Breast epithelium (tissue), 4 donors: ENCODE results near the gene SLC6A3. TPM values are rescaled to one million over a fixed set of nuclear protein-coding genes. Genes with fewer than 3 reads are reported as not detected.
A peak's percentile ranks its signal among the peaks of the same experiment; 100 is the strongest.

Experiments
- DNase-seq, 2 donors: peaks; one replicate each; pipeline ENCODE4 v3.0.0-alpha.2; 2019; ENCODE audit warnings: low spot score in 2 of 2
- H3K27ac ChIP-seq, 2 donors: fragments of 200-600 bp; sonication (generic) in 1 of 2; one replicate each; pipeline ENCODE4 v1.5.1; 2016 to 2019; ENCODE audit warnings: mild to moderate bottlenecking in 1 of 2
- H3K27me3 ChIP-seq, 2 donors: fragments of 200-600 bp; sonication (generic) in 1 of 2; one replicate each; pipeline versions ENCODE4 v1.5.1 to v1.6.0; 2017 to 2019; ENCODE audit warnings: control low read depth in 1 of 2, mild to moderate bottlenecking in 1 of 2
- H3K36me3 ChIP-seq: fragments of 200-600 bp; one replicate; pipeline ENCODE4 v1.5.1; 2019
- H3K4me1 ChIP-seq, 2 donors: fragments of 200-600 bp; sonication (generic); one replicate each; pipeline ENCODE4 v1.5.1; 2016 to 2019; ENCODE audit warnings: control low read depth in 1 of 2
- H3K4me3 ChIP-seq, 3 donors: fragments of 200-600 bp; sonication (generic); 1 replicate in 2 of 3; 2 replicates in 1 of 3; pipeline ENCODE4 v1.5.1; 2016 to 2019; ENCODE audit warnings: mild to moderate bottlenecking in 3 of 3, moderate library complexity in 2 of 3
- H3K9me3 ChIP-seq, 2 donors: fragments of 200-600 bp; sonication (generic) in 1 of 2; one replicate each; pipeline ENCODE4 v1.5.1; 2016 to 2019; ENCODE audit warnings: control low read depth in 1 of 2
- POLR2A ChIP-seq: fragments of 450-650 bp; IDR thresholded peaks from one replicate; pipeline ENCODE4 v1.6.1; 2016; ENCODE audit warnings: antibody characterized with exemption, mild to moderate bottlenecking, moderate library complexity
- POLR2AphosphoS5 ChIP-seq, 3 donors: sonication (generic); formaldehyde crosslinking; IDR thresholded peaks; one replicate each; pipeline ENCODE4 v1.6.1; 2017; ENCODE audit warnings: antibody characterized with exemption in 3 of 3
- intact Hi-C: fragments of 100-400 bp; cut with DNase I; formaldehyde crosslinking; loops from one replicate; pipeline ENCODE4 v1.15.1; 2023; ENCODE audit warnings: low total_unique reads
- total RNA-seq, 3 donors: library from RNA; depleted of rRNA; stranded (reverse); fragments of >200 nt; gene quantifications; one replicate each; pipeline ENCODE4 v1.1.0, GENCODE V29; 2016
- TF ChIP-seq, protein P1 (sequence below), 3 donors: fragments of 450-650 bp; IDR thresholded peaks; one replicate each; pipeline ENCODE4 v1.5.1; 2016 to 2017; ENCODE audit warnings: antibody characterized with exemption in 3 of 3, mild to moderate bottlenecking in 3 of 3, moderate library complexity in 3 of 3

Gene SLC6A3
- total RNA-seq, 3 donors from 2014 or later, result under 0.01 to 0.32 (median 0.15) TPM

- no peak for DNase-seq
- Histone ChIP-seq H3K36me3 (no peaks in the 10 kb centered on the region), H3K27ac (no peak overlapping the region), H3K4me1 (no peaks in the 10 kb centered on the region), H3K4me3 (no peak overlapping the region), H3K27me3 (no peaks in the 10 kb centered on the region), H3K9me3 (no peaks in the 10 kb centered on the region)
- TF ChIP-seq, protein P1, sequence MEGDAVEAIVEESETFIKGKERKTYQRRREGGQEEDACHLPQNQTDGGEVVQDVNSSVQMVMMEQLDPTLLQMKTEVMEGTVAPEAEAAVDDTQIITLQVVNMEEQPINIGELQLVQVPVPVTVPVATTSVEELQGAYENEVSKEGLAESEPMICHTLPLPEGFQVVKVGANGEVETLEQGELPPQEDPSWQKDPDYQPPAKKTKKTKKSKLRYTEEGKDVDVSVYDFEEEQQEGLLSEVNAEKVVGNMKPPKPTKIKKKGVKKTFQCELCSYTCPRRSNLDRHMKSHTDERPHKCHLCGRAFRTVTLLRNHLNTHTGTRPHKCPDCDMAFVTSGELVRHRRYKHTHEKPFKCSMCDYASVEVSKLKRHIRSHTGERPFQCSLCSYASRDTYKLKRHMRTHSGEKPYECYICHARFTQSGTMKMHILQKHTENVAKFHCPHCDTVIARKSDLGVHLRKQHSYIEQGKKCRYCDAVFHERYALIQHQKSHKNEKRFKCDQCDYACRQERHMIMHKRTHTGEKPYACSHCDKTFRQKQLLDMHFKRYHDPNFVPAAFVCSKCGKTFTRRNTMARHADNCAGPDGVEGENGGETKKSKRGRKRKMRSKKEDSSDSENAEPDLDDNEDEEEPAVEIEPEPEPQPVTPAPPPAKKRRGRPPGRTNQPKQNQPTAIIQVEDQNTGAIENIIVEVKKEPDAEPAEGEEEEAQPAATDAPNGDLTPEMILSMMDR (IDR thresholded peaks at IDR 0.05), result no peak
- TF ChIP-seq POLR2A, result no peak
- no peak for TF ChIP-seq POLR2AphosphoS5 (IDR thresholded peaks at IDR 0.05)
- intact Hi-C loops, result no loop called here
Measured at GRCh38 chr5:1481266-1481958, 36.2 kb upstream of the SLC6A3 start.

DNA sequence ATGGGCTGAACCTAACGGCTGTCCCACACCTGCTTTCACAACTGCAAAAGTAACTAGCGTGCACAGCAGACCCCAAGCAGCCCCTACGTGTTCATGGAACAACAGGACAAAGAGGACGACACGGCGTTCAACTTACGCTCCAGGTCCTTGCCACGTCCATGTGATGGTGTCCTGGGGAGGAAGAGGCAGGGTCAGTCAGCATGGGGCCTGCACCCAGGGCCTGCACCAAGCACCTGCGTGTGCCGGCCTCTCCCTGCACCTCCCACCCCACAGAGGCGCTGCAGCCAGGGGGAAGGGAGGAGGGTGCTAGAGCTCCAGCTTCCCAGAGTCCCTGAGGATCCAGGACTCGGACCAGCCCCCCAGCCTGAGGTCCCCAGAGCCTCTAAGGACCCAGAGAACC lies 35.6 kb upstream of the SLC6A3 start:
- H3K27me3 ChIP-seq, result no peaks in the 10 kb centered on the region
- H3K36me3 ChIP-seq, result no peaks in the 10 kb centered on the region
- H3K27ac ChIP-seq, result no peak overlapping the region
- no peak overlapping the region for H3K4me3 ChIP-seq
- DNase-seq, result no peak
- TF ChIP-seq POLR2AphosphoS5 (IDR thresholded peaks at IDR 0.05), result no peak
- TF ChIP-seq, protein P1 (IDR thresholded peaks at IDR 0.05), result no peak
- no peak for TF ChIP-seq POLR2A
- no peaks in the 10 kb centered on the region for H3K4me1 ChIP-seq
- intact Hi-C loops, result no loop called here
- no peaks in the 10 kb centered on the region for H3K9me3 ChIP-seq

DNA sequence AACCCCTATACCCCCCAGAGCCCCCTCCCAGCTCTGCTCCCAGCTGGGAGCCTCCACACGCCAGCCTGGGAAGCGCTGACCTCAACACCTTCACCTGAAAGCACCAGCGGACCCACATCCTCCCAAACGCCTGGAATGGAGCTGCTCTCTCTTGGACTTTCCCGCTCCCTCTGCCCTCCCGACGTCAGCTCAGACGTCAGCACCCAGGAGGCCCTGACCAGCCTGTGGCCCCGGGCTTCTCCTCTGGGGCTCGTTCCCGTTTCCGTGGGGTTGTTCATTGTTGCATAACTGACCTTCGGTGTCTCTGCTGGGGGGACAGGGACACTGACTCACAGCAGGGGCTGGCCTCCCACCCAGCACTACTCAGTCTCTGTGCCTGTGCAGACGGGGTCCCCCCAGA lies 35.0 kb upstream of the SLC6A3 start:
- TF ChIP-seq POLR2A (no peak), POLR2AphosphoS5 (IDR thresholded peaks at IDR 0.05) (no peak)
- TF ChIP-seq, protein P1 (IDR thresholded peaks at IDR 0.05), result no peak
- Histone ChIP-seq H3K36me3 (no peaks in the 10 kb centered on the region), H3K4me1 (no peaks in the 10 kb centered on the region), H3K9me3 (no peaks in the 10 kb centered on the region), H3K4me3 (no peak overlapping the region), H3K27me3 (no peaks in the 10 kb centered on the region), H3K27ac (no peak overlapping the region)
- no peak for DNase-seq
- intact Hi-C loops, result no loop called here

GRCh38 chr5:1479581-1480188 lies 34.4 kb upstream of the SLC6A3 start:
- Histone ChIP-seq H3K9me3 (no peaks in the 10 kb centered on the region), H3K27ac (no peak overlapping the region), H3K27me3 (no peaks in the 10 kb centered on the region), H3K4me1 (no peaks in the 10 kb centered on the region), H3K36me3 (no peaks in the 10 kb centered on the region), H3K4me3 (no peak overlapping the region)
- TF ChIP-seq POLR2AphosphoS5 (IDR thresholded peaks at IDR 0.05) (no peak), POLR2A (no peak)
- TF ChIP-seq, protein P1 (IDR thresholded peaks at IDR 0.05), result peak in 2 of 3 donors; percentile 20 to 41
- DNase-seq, result no peak
- intact Hi-C loops, result no loop called here

DNA sequence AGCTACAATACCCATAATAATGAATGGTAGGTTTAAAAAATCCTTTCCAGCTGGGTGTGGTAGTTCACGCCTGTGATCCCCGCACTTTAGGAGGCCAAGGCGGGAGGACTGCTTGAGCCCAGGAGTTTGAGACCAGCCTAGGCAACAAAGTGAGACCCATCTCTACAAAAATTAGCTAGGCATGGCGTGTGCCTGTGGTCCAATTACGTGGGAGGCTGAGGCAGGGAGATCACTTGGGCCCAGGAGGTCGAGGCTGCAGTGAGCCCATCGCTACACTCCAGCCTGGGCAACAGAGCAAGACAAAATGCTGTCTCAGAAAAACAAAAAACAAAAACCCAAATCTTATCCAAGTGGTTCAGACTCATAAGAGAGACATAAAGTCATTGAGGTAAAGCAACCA lies 33.8 kb upstream of the SLC6A3 start:
- intact Hi-C loops, result no loop called here
- TF ChIP-seq POLR2A (no peak), POLR2AphosphoS5 (IDR thresholded peaks at IDR 0.05) (no peak)
- TF ChIP-seq, protein P1 (IDR thresholded peaks at IDR 0.05), result no peak
- DNase-seq, result no peak
- Histone ChIP-seq H3K9me3 (no peaks in the 10 kb centered on the region), H3K36me3 (no peaks in the 10 kb centered on the region), H3K27ac (no peak overlapping the region), H3K27me3 (no peaks in the 10 kb centered on the region), H3K4me1 (no peaks in the 10 kb centered on the region), H3K4me3 (no peak overlapping the region)
